Right lobe of liver (tissue), 4 donors: ENCODE data around the gene CCDC167.

Source experiments
- CTCF ChIP-seq, 4 donors: fragments of 200-600 bp in 3 of 4; fragments of 450-650 bp in 1 of 4; IDR thresholded peaks; one replicate each; pipeline versions ENCODE4 v1.5.1 to v1.8.0; 2016 to 2022; ENCODE audit warnings: antibody characterized with exemption in 4 of 4, mild to moderate bottlenecking in 2 of 4
- POLR2A ChIP-seq: fragments of 450-650 bp; IDR thresholded peaks from one replicate; pipeline ENCODE4 v1.6.1; 2017; ENCODE audit warnings: antibody characterized with exemption, mild to moderate bottlenecking
- donor health status: DM: no; HTN: no; CAD: no.
- donor health status: DM: no; HTN: no; CAD: no.
- donor health status: DM: no; HTN: yes; CAD: no.

- TF ChIP-seq CTCF (IDR thresholded peaks at IDR 0.05) (no peak), POLR2A (no peak)
These were observed 49.5 kb upstream of the CCDC167 start for GRCh38 chr6:37549154-37549553.
